DND-41 (cell line): Measurements from ENCODE around the gene LEMD1.

Experiments used
- ATAC-seq: fragments of 200-7000 bp; cut with Tn5 transposase; 3 replicates; pipeline ENCODE4 v1.9.1; 2021; ENCODE audit warnings: low read depth; ENCODE audit not compliant: insufficient read depth
- DNase-seq: peaks from one replicate; pipeline ENCODE4 v3.0.0-alpha.2; 2020
- H2AFZ ChIP-seq: 2 replicates; pipeline ENCODE4 v1.6.0; 2012; ENCODE audit warnings: low read depth, low read length
- H3K27ac ChIP-seq: 2 replicates; pipeline ENCODE4 v1.5.1; 2012; ENCODE audit warnings: low read length, inconsistent platforms
- H3K27me3 ChIP-seq: fragments of 200-600 bp; sonication (generic); 2 replicates; pipeline ENCODE4 v1.6.0; 2012; ENCODE audit warnings: low read length, mild to moderate bottlenecking, inconsistent platforms; ENCODE audit not compliant: insufficient read depth, poor library complexity
- H3K36me3 ChIP-seq: 2 replicates; pipeline ENCODE4 v1.5.1; 2012; ENCODE audit warnings: low read length, inconsistent platforms; ENCODE audit not compliant: insufficient read depth
- H3K4me1 ChIP-seq: 2 replicates; pipeline ENCODE4 v1.5.1; 2012; ENCODE audit warnings: mild to moderate bottlenecking, low read length; ENCODE audit not compliant: insufficient read depth
- H3K4me2 ChIP-seq: 2 replicates; pipeline ENCODE4 v1.6.0; 2012; ENCODE audit warnings: mild to moderate bottlenecking, moderate library complexity, low read length, inconsistent platforms; ENCODE audit not compliant: insufficient read depth
- H3K4me3 ChIP-seq, 2 experiments: fragments of 200-600 bp in 1 of 2; shearing (Covaris generic) in 1 of 2; 2 replicates each; pipeline ENCODE4 v1.5.1; 2012 to 2016; ENCODE audit warnings: inconsistent platforms in 2 of 2, low read length in 2 of 2, mild to moderate bottlenecking in 2 of 2, low read depth in 1 of 2, moderate library complexity in 1 of 2
- H3K79me2 ChIP-seq: 2 replicates; pipeline ENCODE4 v1.6.0; 2012; ENCODE audit warnings: low read length, inconsistent platforms; ENCODE audit not compliant: insufficient read depth
- H3K9ac ChIP-seq: 2 replicates; pipeline ENCODE4 v1.6.0; 2012; ENCODE audit warnings: low read depth, mild to moderate bottlenecking, inconsistent platforms, low read length, moderate library complexity
- H3K9me3 ChIP-seq: 2 replicates; pipeline ENCODE4 v1.5.1; 2012; ENCODE audit warnings: low read length, moderate library complexity, mild to moderate bottlenecking, inconsistent platforms; ENCODE audit not compliant: insufficient read depth, severe bottlenecking
- H4K20me1 ChIP-seq: 2 replicates; pipeline ENCODE4 v1.6.0; 2012; ENCODE audit warnings: low read length; ENCODE audit not compliant: insufficient read depth
- CTCF ChIP-seq: IDR thresholded peaks from 2 replicates; pipeline ENCODE4 v1.5.1; 2012; ENCODE audit warnings: borderline replicate concordance, low read length, moderate library complexity, mild to moderate bottlenecking; ENCODE audit not compliant: poor library complexity, severe bottlenecking; ENCODE audit errors: extremely low read depth
- EZH2 ChIP-seq: IDR thresholded peaks from 3 replicates; pipeline ENCODE4 v1.6.1; 2012; ENCODE audit warnings: borderline replicate concordance, low read depth, mild to moderate bottlenecking, moderate library complexity, low read length, inconsistent platforms; ENCODE audit not compliant: severe bottlenecking

Gene LEMD1, protein sequence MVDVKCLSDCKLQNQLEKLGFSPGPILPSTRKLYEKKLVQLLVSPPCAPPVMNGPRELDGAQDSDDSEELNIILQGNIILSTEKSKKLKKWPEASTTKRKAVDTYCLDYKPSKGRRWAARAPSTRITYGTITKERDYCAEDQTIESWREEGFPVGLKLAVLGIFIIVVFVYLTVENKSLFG

GRCh38 chr1:205421798-205422197 lies at the start of gene LEMD1:
Gene LEMD1, minus strand, starts transcription at chr1:205422056. Its CDS starts 1,520 bp downstream, at chr1:205420536.
- no peak within 1 kb of the TSS for H3K4me3 ChIP-seq
- H3K9ac ChIP-seq = no peak within 1 kb of the TSS
- DNase-seq = no peak
- H2AFZ ChIP-seq = no peak within 1 kb of the TSS
- no peaks in the 10 kb centered on the region for H3K9me3 ChIP-seq
- H3K79me2 ChIP-seq = no peaks in the 10 kb centered on the region
- H3K4me1 ChIP-seq = no peaks in the 10 kb centered on the region
- peaks cover 42% of the 10 kb centered on the region for H3K27me3 ChIP-seq
- no peak for TF ChIP-seq CTCF
- no peak for TF ChIP-seq EZH2
- ATAC-seq = no peak
- H3K27ac ChIP-seq = no peak within 1 kb of the TSS
- H3K4me2 ChIP-seq = no peak within 1 kb of the TSS
- no peaks in the 10 kb centered on the region; the same call in 1 of the 2 replicates for H4K20me1 ChIP-seq
- H3K36me3 ChIP-seq = no peaks in the 10 kb centered on the region

DNA sequence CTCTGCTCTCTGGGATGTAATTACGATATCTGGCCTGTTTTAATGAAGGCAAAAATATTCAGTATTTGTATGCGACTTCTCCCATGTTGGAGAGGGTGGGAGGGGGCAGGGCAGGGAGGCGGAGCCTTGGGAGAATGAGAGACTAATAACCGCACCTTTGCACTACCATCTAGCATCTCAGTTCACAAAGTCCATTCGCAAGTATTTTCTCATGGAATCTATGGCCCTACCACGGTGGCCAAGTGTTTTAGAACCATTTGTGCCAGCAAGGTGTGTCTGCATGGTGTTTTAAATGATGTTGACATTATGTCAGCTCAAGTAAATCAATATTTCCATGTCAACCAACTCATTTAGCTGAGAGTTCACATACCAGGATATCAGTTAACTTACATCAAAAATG lies 48.3 kb upstream of the LEMD1 start:
- Histone ChIP-seq H3K4me1 (no peaks in the 10 kb centered on the region), H3K27ac (no peak overlapping the region), H3K36me3 (no peaks in the 10 kb centered on the region), H3K79me2 (no peaks in the 10 kb centered on the region), H3K9ac (no peak overlapping the region), H3K4me3 (no peak overlapping the region), H3K9me3 (no peaks in the 10 kb centered on the region), H3K4me2 (no peak overlapping the region), H4K20me1 (no peaks in the 10 kb centered on the region; the same call in 1 of the 2 replicates), H2AFZ (no peak overlapping the region), H3K27me3 (peaks cover 14% of the 10 kb centered on the region)
- TF ChIP-seq CTCF = no peak
- no peak for TF ChIP-seq EZH2
- no peak for DNase-seq
- no peak for ATAC-seq

DNA sequence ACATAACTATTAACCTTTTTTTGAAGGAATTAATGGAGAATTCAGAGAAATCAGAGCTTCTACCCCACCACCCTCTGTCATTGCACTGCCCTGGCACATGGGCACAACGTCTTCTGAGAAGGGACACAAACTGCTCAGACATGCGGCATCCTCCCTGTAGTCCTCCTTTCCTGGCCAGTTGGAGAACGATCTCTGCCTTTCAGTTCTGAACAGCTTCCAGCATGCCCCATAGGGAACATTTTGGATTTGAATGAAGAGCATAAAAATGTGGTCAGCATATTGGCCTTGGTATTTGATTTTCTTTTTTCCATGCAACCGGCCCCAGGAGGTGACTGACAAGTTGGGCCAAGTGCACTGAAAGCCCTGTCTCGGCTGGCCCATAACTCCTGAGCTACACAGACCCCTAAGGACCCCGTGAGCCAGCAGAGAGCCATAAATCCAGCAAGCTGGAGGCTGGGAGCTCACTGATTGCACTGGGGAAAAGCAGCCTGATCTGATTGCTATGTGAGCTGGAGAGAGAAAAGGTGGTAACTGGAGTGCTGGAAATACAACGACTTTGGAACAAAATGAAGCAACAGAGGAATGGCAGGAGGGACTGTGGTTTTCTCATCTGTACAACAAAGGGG lies 44.9 kb upstream of the LEMD1 start:
- H4K20me1 ChIP-seq = no peaks in the 10 kb centered on the region; the same call in 1 of the 2 replicates
- no peak overlapping the region for H3K9ac ChIP-seq
- H3K9me3 ChIP-seq = no peaks in the 10 kb centered on the region
- no peaks in the 10 kb centered on the region for H3K36me3 ChIP-seq
- TF ChIP-seq EZH2 = no peak
- no peak for TF ChIP-seq CTCF
- H3K4me2 ChIP-seq = no peak overlapping the region
- H3K27me3 ChIP-seq = peaks cover 27% of the 10 kb centered on the region
- H3K4me3 ChIP-seq = no peak overlapping the region
- H3K79me2 ChIP-seq = no peaks in the 10 kb centered on the region
- no peak overlapping the region for H3K27ac ChIP-seq
- no peak overlapping the region for H2AFZ ChIP-seq
- H3K4me1 ChIP-seq = no peaks in the 10 kb centered on the region
- ATAC-seq (no peak), DNase-seq (no peak)
